Upper lobe of left lung (tissue), 4 donors: ENCODE results near the gene OPALIN.

Experiments used
- CTCF ChIP-seq, 6 experiments: fragments of 450-650 bp in 4 of 6; fragments of 200-600 bp in 2 of 6; sonication (generic) in 2 of 6; IDR thresholded peaks; one replicate each; pipeline ENCODE4 v1.5.1; 2016 to 2019; ENCODE audit warnings: antibody characterized with exemption in 6 of 6
- POLR2A ChIP-seq, 4 donors: fragments of 450-650 bp; IDR thresholded peaks; one replicate each; pipeline ENCODE4 v1.5.1; 2016 to 2017; ENCODE audit warnings: antibody characterized with exemption in 4 of 4, mild to moderate bottlenecking in 2 of 4
- POLR2AphosphoS5 ChIP-seq, 2 donors: sonication (generic); formaldehyde crosslinking; IDR thresholded peaks; one replicate each; pipeline ENCODE4 v1.5.1; 2017; ENCODE audit warnings: antibody characterized with exemption in 2 of 2

DNA sequence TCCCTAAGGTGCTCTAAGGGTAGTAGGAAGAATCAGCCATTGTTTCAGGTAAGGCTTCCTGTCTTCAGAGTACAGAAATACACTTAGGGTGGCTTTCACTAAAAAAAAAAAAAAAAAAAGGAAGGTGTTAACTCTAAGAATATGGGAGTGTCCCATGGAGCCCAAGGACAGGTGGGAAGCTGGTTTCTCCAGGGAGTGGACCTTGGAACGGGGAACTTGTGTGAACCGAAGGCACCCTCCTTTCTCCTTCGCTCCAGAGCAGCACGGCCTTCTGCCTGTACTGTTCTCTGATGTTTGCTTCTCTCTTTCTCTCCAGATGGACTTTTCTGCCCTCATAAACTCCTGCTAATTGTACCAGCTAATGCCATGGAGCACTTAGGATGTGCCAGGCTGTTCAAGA, 6.2 kb downstream of the OPALIN start:
- TF ChIP-seq CTCF (IDR thresholded peaks at IDR 0.05) = no peak
- no peak for TF ChIP-seq POLR2AphosphoS5 (IDR thresholded peaks at IDR 0.05)
- TF ChIP-seq POLR2A (IDR thresholded peaks at IDR 0.05) = no peak
